22Rv1 (cell line): ENCODE measurements around the gene CYP3A7.
"Not testable (repeated sequence)": the region's sequence is repeated elsewhere in the genome, so short reads cannot be mapped to it uniquely, and the experiment has no call there.

Experiments used
- H3K27ac ChIP-seq: fragments of 450-650 bp; 2 replicates; pipeline ENCODE4 v1.5.1; 2017
- ZFX ChIP-seq: fragments of 450-650 bp; IDR thresholded peaks from 2 replicates; pipeline ENCODE4 v1.6.1; 2017; ENCODE audit warnings: antibody characterized with exemption, borderline replicate concordance
- TF ChIP-seq, protein P1 (sequence below): fragments of 450-650 bp; IDR thresholded peaks from 2 replicates; pipeline ENCODE4 v1.5.1; 2017; ENCODE audit warnings: mild to moderate bottlenecking

Gene CYP3A7

DNA sequence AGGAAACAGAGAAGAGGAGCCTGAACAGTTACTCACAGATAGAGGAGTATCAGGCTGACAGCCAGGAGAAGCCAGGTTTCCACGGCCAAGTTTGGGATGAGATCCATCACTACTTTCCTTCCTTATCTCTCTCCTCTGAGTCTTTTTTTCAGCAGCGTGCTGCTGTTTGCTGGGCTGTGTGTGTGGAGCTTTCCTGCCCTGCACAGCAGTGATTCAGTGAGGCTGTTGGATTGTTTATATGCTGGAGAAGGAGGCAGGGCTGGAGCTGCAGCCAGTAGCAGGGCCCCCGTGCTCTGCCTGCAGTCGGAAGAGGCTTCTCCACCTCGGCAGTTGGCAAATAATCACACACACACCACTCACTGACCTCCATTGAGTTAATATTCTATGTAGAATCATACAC is at the start of gene CYP3A7:
Gene CYP3A7, minus strand, starts transcription at position 210 of the 400 bp plus-strand sequence. Its CDS starts 103 bp downstream, at position 107.
- H3K27ac ChIP-seq, result no peak within 1 kb of the TSS
- TF ChIP-seq, protein P1, sequence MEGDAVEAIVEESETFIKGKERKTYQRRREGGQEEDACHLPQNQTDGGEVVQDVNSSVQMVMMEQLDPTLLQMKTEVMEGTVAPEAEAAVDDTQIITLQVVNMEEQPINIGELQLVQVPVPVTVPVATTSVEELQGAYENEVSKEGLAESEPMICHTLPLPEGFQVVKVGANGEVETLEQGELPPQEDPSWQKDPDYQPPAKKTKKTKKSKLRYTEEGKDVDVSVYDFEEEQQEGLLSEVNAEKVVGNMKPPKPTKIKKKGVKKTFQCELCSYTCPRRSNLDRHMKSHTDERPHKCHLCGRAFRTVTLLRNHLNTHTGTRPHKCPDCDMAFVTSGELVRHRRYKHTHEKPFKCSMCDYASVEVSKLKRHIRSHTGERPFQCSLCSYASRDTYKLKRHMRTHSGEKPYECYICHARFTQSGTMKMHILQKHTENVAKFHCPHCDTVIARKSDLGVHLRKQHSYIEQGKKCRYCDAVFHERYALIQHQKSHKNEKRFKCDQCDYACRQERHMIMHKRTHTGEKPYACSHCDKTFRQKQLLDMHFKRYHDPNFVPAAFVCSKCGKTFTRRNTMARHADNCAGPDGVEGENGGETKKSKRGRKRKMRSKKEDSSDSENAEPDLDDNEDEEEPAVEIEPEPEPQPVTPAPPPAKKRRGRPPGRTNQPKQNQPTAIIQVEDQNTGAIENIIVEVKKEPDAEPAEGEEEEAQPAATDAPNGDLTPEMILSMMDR, result no peak
- no peak for TF ChIP-seq ZFX

DNA sequence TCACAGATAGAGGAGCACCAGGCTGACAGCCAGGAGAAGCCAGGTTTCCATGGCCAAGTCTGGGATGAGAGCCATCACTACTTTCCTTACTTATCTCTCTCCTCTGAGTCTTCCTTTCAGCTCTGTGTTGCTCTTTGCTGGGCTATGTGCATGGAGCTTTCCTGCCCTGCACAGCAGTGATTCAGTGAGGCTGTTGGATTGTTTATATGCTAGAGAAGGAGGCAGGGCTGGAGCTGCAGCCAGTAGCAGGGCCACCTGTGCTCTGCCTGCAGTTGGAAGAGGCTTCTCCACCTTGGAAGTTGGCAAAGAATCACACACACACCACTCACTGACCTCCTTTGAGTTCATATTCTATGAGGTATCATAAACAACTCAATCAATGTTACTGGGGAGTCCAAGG is 49.0 kb upstream of the CYP3A7 start, which contains the start of gene CYP3A4:
Gene CYP3A4, minus strand, starts transcription at position 178 of the 400 bp plus-strand sequence. Its CDS starts 103 bp downstream, at position 75.
- TF ChIP-seq, protein P1, result no peak
- TF ChIP-seq ZFX, result no peak

DNA sequence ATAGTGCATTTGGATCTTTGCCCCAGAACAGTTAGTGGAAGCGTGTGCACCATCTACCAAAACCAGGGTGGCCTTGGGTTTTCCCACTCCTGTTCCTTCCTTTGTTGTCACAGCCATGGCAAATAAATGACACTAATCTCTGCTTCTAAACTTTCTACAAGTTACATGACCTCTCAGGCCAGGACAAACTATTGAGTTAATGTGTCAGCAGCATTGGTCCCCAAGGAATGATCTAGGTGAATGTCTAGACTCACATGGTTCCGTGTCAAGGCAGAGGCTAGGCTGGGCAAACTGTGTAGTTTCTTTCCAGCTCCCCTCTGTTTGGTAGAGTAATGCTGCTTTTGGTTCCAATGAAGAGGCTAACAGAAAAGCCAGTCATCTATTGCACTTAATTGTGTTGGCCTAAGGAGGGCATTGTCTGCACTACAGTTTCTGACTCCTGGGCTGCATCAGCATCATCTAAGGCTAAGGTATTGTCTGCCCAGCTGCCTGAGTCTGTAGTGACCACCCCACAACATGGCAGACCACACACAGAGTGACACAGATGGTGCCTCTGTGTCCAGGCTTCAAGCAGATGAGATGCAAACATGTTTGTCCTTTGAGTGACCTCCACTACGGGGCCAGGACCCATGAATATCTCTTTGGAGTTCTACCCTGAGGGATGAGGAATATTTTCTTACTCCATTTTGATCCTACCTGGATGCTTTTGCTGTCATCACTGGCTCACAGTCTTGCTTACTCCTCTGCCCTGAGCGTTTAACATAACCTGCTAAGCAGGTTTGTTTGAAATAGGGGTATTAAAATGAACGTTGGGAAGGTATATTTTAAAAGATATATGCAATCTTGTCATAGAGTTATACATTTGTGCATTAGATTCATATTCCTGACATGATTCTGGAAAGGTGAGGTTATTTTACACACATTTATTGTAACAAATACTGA is 47.3 kb upstream of the CYP3A7 start:
- no peak for TF ChIP-seq ZFX
- TF ChIP-seq, protein P1, result no peak

More for the DNA sequence above, 49.0 kb upstream of the CYP3A7 start, which contains the start of gene CYP3A4:
- H3K27ac ChIP-seq, result no peak within 1 kb of the TSS

DNA sequence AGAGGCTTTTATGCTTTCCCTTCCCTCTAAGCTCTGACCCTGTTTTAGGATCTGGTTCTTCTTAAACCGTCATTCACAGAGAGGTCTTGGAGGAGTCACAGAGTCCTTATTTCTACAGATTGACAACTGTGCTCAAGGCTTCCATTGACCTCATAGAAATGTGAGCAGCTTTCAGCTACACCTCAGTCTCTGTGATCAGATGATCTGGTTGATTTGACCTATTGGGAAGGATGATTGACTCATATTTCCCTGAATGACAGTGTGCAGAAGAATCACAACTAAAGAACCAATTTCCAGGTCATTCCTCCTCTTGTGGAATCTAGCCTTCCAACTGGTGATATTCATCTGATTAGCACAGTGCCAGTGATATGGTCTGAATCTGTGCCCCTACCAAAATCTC is 45.6 kb upstream of the CYP3A7 start:
- TF ChIP-seq ZFX, result no peak
- TF ChIP-seq, protein P1, result no peak

More for the DNA sequence above, 47.3 kb upstream of the CYP3A7 start:
- H3K27ac ChIP-seq, result no peak overlapping the region

DNA sequence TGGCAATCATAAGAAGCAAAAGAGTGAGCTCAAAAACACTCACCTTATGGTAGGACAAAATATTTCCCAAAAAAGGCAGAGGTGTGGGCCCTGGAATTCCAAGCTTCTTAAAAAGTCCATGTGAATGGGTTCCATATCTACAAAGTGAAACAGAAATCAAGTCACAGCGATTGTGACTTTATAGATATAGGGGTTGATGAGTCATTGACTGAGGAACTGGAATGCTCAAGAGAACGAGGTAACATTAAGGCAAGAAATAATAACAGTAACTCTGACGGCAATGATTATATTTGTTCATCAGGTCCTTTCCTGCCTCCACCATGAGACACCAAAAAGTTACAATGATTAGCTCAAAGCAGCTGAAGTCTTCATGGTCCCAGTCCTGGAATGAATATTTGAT is 45.0 kb upstream of the CYP3A7 start:
- H3K27ac ChIP-seq, result no peak overlapping the region
- no peak for TF ChIP-seq ZFX
- TF ChIP-seq, protein P1, result no peak

More for the DNA sequence above, 45.6 kb upstream of the CYP3A7 start:
- H3K27ac ChIP-seq, result no peak overlapping the region

DNA sequence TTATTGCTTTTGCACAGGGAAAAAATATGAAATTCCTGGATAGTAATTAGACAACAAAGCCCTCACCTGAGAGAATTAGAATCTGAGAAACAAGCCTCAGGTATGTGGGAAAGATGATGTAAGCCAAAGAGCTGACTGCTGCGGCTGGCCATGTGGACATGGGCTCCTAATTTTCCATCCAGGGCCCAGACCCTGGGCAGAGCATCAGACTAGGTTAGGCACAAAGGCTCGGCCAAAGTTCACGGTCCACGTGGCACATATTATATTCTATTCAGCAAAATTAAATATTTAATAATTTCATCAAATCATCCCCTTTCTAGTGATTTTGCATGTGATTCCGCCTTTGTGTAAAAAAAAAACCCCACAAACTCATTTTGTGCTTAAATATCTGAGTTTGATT is 43.9 kb upstream of the CYP3A7 start:
- TF ChIP-seq, protein P1, result no peak
- TF ChIP-seq ZFX, result no peak
- H3K27ac ChIP-seq, result no peak overlapping the region

DNA sequence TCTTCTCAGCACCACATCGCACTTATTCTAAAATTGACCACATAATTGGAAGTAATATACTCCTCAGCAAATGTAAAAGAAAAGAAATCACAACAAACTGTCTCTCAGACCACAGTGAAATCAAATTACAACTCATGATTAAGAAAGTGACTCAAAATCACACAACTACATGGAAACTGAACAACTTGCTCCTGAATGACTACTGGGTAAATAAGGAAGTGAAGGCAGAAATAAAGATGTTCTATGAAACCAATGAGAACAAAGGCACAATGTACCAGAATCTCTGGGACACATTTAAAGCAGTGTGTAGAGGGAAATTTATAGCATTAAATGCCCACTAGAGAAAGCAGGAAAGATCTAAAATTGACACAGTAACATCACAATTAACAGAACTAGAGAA is 38.4 kb upstream of the CYP3A7 start:
- not testable (repeated sequence) for H3K27ac ChIP-seq
